Measurements from ENCODE around the gene RGS4. TPM values are rescaled to one million over a fixed set of nuclear protein-coding genes. Genes with fewer than 3 reads are reported as not detected.
"Not testable (repeated sequence)": the region's sequence is repeated elsewhere in the genome, so short reads cannot be mapped to it uniquely, and the experiment has no call there.

RGS4 gene
- polyA plus RNA-seq, 1 donor from 2014 or later, result not detected

DNA sequence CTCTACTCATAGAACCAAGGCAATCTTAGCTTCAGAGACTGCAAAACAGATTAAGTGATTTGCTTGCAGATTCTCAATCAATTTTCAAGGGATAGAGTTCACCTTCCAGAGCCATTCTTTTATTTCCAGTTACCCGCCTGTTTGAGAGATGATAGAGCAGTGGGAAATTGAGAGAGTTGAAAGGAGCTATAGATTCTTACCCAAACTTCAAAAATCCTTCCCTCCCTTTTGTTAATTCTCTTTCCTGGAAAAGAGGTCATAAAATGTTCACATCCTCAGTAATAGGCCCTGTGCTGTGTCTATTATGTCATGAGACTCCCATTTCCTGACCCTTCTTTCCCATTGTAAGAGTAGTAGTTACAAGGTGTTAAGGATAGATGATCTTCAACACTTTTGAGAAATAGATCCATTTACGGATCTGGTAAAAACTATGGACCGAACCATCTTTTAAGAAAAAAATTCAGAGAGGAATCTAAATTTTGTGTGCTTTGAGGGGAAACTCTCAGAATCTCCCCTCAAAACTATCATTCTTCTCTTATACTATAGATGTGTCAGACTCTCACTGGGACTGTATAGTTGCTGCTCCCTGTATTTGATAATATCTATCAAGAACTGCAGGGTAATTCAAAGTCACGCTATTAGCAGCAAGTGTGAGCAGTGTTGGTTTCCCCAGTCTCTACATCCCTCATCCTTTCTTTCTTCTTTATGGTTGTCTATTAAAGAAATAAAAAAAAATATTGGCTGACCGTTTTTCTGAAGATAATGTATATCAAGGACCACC is 8.0 kb downstream of the RGS4 start:
- no peak overlapping the region for H3K4me3 Mint-ChIP-seq
- no peak overlapping the region for H3K27ac Mint-ChIP-seq
- peaks cover 1% of the 10 kb centered on the region for H3K36me3 Mint-ChIP-seq
- no peaks in the 10 kb centered on the region for H3K9me3 Mint-ChIP-seq
- H3K27me3 Mint-ChIP-seq, result peaks cover 1% of the 10 kb centered on the region
- H3K4me1 Mint-ChIP-seq, result no peaks in the 10 kb centered on the region

DNA sequence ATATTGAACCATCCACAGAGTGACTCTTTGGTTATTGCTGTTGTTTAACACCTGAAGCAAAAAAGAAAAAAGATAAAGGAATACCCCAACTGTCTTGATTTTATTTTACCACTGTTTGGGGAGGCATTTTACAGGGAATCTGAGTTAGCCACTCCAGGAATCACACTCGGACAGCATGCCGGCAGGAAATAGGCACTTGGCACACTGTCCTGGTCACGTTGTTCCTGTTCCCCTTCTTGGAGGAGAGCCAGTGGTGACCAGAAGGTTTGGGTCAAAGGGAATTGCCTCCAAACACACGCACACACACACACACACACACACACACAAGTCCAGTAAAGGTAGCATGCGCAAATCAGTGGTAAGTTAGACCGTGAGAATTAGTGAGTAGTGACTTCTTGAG is 13.8 kb downstream of the RGS4 start:
- H3K4me3 Mint-ChIP-seq, result no peak overlapping the region
- H3K4me1 Mint-ChIP-seq, result no peaks in the 10 kb centered on the region
- H3K27me3 Mint-ChIP-seq, result no peaks in the 10 kb centered on the region
- peaks cover 1% of the 10 kb centered on the region for H3K36me3 Mint-ChIP-seq
- H3K27ac Mint-ChIP-seq, result no peak overlapping the region
- no peaks in the 10 kb centered on the region for H3K9me3 Mint-ChIP-seq

DNA sequence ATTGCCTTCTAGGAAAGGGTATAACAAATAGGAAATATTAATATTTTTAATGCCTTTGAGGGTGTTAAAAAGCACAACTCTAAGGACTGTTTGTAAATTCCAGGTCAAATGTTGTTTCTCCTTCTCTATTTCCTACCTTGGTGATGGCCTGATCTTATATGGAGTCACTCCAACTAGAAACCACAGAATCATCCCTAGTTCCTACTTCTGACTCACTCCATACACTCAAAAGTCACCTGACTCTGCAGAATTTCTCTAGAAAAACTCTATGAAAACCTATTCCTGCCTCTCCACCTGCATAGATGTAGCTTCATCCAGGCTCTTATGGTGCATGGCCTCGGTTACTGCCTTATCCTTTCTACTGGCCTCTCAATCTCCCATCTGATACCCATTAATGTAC is 14.5 kb downstream of the RGS4 start:
- Mint-ChIP-seq H3K36me3 (peaks cover under 1% of the 10 kb centered on the region), H3K27me3 (no peaks in the 10 kb centered on the region), H3K27ac (no peak overlapping the region), H3K4me3 (no peak overlapping the region), H3K4me1 (no peaks in the 10 kb centered on the region), H3K9me3 (no peaks in the 10 kb centered on the region)

DNA sequence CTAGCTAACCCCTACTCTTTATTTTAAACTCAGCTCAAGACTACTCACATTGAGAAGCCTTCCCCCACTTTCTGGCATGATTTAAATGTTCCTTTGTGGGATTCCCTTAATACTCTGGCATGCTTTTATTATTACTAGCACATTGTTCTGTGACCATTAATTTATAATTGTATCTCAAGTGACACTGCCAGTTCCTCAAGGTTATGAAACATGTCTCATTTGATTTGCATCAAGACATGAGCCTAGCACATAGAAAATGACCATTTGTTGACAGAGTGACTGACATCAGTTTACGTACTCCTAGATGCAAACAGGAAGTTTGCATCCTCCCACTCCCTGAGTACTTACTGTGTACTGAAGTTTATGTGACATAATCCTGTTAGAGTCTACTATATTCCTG is 15.2 kb downstream of the RGS4 start:
- Mint-ChIP-seq H3K4me1 (no peaks in the 10 kb centered on the region), H3K9me3 (no peaks in the 10 kb centered on the region), H3K27me3 (no peaks in the 10 kb centered on the region), H3K27ac (no peak overlapping the region), H3K36me3 (no peaks in the 10 kb centered on the region), H3K4me3 (no peak overlapping the region)

DNA sequence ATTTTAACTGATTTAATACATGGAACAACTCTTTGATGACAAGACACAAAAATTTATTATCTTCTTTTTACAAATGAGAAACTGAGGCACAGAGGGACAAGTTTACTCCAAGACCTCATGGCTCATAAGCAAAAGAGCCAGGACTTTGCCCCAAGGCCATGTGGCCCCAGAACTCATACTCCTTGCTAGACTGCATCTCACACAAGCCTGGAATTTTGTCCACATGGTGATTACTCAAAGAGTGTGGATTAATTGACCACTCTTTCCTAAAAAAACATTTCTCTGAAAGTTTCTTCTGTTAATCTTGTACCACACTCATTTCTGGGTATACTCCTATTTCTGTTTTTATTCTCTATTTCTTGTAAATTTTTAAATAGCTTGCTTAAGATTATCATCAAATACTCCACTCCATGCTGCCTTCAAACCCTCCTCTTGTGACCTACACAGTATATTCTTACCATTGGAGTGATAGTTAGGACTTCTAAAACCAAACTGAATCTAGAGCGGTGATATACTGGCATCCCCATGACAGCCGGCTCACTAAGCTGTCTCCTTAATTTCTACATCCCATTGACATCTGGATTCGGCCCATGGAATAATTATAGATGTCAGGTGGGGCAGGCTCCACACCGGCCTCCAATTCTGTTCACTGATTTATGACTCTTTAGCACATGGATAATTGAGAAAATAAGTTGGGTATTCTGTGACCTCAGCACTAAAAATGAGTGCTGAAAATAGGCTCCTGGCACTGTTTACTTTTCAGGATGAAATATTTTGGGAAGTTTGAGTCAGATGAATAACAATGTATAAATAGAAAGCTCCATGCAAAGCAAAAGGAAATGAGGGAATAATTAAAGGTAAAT is 16.1 kb downstream of the RGS4 start:
- Mint-ChIP-seq H3K9me3 (no peaks in the 10 kb centered on the region), H3K4me1 (no peaks in the 10 kb centered on the region), H3K27ac (no peak overlapping the region), H3K4me3 (no peak overlapping the region), H3K27me3 (no peaks in the 10 kb centered on the region), H3K36me3 (no peaks in the 10 kb centered on the region)

DNA sequence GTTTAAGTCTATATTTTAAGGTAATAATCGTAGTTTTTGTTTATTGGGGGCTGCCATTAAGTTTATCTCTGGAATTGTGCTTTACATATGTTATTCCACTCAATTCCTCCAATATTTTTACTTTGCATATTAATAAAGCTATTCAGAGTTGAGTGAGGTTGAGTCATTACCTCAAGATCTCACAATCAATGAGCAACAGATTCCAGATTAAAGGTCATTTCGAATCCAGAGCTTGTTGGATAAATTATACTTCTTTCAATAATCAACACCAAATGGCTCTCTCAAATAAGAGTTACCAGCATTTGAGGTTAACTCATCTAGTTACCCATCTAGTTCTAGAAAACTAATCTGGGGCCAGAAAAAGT is 16.7 kb downstream of the RGS4 start:
- Mint-ChIP-seq H3K27me3 (no peaks in the 10 kb centered on the region), H3K4me1 (no peaks in the 10 kb centered on the region), H3K27ac (no peak overlapping the region), H3K9me3 (no peaks in the 10 kb centered on the region), H3K36me3 (no peaks in the 10 kb centered on the region), H3K4me3 (no peak overlapping the region)

DNA sequence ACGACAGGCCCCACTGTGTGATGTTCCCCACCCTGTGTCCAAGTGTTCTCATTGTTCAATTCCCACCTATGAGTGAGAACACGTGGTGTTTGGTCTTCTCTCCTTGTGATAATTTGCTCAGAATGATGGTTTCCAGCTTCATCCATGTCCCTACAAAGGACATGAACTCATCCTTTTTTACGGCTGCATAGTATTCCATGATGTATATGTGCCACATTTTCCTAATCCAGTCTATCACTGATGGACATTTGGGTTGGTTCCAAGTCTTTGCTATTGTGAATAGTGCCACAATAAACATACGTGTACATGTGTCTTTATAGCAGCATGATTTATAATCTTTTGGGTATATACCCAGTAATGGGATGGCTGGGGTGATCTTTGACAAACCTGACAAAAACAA is 20.0 kb downstream of the RGS4 start:
- not testable (repeated sequence) for H3K27me3 Mint-ChIP-seq, H3K4me1 Mint-ChIP-seq, H3K9me3 Mint-ChIP-seq, H3K27ac Mint-ChIP-seq, H3K36me3 Mint-ChIP-seq, H3K4me3 Mint-ChIP-seq

DNA sequence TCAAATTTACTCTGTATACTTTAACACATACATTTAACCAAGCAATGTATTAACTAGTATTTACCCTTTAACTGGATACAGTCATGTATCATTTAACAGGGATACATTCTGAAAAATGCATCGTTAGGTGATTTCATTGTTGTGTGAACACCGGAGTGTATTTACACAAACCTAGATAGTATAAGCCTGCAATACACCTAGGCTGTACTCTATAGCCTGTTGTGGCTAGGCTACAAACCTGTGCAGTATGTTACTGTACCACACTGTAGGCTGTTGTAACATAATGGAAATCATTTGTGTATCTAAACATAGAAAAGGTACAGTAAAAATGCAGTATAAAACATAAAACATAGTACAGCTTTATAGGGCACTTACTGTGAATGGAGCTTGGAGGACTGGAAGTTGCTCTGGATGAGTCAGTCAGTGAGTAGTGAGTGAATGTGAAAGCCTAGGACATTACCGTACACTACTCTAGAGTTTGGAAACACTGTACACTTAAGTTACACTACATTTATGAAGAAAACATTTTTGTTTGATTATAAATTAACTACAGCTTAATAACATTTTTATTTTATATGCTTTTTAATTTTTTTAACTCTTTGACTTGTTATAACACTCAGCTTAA is 21.3 kb downstream of the RGS4 start:
- Mint-ChIP-seq H3K27ac (no peak overlapping the region), H3K9me3 (peaks cover 0 to 3% (median 0%) of the 10 kb centered on the region in 3 donors), H3K4me3 (no peak overlapping the region), H3K36me3 (no peaks in the 10 kb centered on the region), H3K4me1 (no peaks in the 10 kb centered on the region), H3K27me3 (peaks cover 2% of the 10 kb centered on the region)

DNA sequence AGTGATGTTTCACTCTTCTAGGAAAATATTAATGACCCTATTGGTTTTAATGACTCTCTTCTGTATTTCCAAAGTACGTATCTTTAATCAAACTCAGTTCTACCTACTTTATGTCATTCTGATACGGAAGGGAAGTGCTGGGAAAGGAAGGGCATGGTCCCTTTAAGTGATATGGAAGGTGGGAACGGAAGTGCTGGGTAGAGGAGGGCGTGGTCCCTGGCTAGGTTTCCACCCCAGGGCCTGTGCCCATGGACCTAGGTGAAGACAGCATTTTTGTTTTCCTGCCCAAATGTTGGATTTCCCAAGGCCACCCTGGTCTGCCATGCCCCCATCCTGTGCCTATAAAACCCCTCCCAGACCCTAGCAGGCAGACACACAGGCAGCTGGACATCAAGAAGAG is 24.0 kb downstream of the RGS4 start:
- Mint-ChIP-seq H3K9me3 (peaks cover 0 to 3% (median 0%) of the 10 kb centered on the region in 3 donors), H3K4me3 (no peak overlapping the region), H3K4me1 (no peaks in the 10 kb centered on the region), H3K27ac (no peak overlapping the region), H3K27me3 (peaks cover 2% of the 10 kb centered on the region), H3K36me3 (no peaks in the 10 kb centered on the region)

DNA sequence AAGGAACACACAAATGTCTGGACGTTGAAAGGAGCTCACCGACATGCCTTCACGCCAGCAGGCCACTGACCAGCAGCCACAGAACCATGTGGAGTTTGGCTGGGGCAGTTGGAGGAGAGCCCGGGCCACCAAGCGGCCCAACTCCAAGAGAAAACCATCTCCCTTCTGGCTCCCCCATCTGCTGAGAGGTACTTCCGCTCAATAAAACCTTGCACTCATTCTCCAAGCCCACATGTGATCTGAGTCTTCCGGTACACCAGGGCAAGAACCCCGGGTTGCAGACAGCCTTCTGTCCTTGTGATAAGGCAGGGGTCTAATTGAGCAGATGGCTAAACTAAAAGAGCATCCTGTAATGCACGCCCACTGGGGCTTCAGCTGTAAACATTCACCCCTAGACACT is 24.4 kb downstream of the RGS4 start:
- H3K27ac Mint-ChIP-seq, result no peak overlapping the region
- peaks cover 0 to 3% (median 0%) of the 10 kb centered on the region in 3 donors for H3K9me3 Mint-ChIP-seq
- no peaks in the 10 kb centered on the region for H3K36me3 Mint-ChIP-seq
- H3K4me1 Mint-ChIP-seq, result no peaks in the 10 kb centered on the region
- no peak overlapping the region for H3K4me3 Mint-ChIP-seq
- peaks cover 2% of the 10 kb centered on the region for H3K27me3 Mint-ChIP-seq

DNA sequence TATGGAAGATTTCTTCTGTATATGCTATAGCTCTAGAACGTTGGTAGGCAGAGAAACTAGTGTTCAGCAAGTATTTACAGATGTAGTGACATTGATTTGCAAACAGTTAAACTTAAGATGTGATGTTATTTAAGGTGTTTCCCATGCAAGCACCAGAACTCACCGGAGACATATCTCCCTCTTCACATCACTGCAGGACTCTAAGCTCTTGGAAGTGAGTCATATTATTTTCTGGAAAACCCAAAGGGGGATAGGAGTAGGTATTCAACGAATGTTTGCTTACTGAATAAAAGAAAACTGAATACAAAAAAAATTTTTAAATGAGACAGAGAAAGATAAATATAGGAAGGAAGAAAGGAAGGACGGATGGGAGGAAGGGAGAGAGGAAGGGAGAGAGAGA is 25.0 kb downstream of the RGS4 start:
- Mint-ChIP-seq H3K36me3 (no peaks in the 10 kb centered on the region), H3K4me3 (no peak overlapping the region), H3K27ac (no peak overlapping the region), H3K9me3 (peaks cover 0 to 3% (median 0%) of the 10 kb centered on the region in 3 donors), H3K4me1 (no peaks in the 10 kb centered on the region), H3K27me3 (peaks cover 2% of the 10 kb centered on the region)

DNA sequence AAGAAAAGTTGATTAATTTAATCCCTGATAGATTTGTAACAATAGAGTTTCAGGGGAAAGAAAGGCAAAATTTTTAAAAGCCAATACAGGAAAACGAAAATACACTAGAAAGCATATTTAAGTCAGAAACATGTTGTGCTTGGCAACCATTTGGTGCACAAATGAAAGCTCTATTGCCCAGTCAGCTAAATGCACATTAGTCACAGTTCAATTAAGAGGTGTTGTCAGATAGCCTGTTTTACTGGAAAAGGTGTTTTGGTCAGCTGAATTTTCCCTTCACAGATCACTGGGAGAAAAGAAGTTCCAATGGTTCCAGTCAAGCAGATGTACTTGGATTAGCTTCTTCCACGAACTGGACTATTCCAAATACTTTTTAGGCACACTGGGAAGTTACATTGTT is 25.4 kb downstream of the RGS4 start:
- Mint-ChIP-seq H3K4me3 (no peak overlapping the region), H3K36me3 (no peaks in the 10 kb centered on the region), H3K27ac (no peak overlapping the region), H3K9me3 (peaks cover 0 to 3% (median 0%) of the 10 kb centered on the region in 3 donors), H3K4me1 (no peaks in the 10 kb centered on the region), H3K27me3 (peaks cover 2% of the 10 kb centered on the region)

DNA sequence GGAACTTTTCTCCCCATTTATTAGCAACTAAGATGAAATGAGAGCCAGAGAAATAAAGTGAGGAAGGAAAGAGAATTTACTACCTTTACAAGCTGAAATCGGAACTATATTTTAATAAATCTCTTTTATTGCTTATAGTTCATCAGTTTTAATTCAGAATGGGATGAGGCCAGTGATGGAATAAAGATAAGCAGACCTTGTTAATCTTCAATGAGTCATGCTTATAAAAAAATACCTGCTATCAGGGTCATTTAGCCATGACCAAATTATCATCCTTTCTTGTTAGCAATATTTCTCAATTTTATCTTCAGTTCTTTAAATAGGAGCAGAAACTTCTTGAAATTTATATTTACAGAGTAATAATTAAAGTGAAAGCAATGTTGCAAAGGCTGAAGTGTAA is 26.1 kb downstream of the RGS4 start:
- Mint-ChIP-seq H3K4me1 (no peaks in the 10 kb centered on the region), H3K4me3 (no peak overlapping the region), H3K27me3 (peaks cover 2% of the 10 kb centered on the region)

DNA sequence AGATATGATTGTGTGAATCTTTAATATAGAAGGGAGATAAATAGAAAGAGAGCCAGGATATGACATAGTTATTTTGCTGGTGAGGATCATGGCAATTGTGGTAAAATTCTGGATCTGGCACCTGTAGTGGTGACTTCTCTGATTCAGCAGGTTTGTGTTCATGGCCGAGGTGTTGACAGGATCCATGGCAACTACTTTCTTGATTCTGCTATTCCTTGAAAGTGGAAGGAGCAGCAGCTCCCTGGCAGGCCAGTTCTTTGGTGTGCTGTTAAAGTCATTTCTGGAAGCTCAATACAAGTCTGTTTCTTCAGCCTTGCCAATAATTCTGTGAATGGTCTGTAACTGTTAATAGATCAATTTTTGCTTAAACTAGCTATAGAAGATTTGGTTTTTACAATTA is 33.4 kb downstream of the RGS4 start:
- Mint-ChIP-seq H3K9me3 (peaks cover 0 to 4% (median 0%) of the 10 kb centered on the region in 3 donors), H3K4me3 (no peak overlapping the region), H3K27ac (no peak overlapping the region), H3K27me3 (peaks cover 2% of the 10 kb centered on the region), H3K4me1 (no peaks in the 10 kb centered on the region), H3K36me3 (no peaks in the 10 kb centered on the region)

More for the DNA sequence above, 26.1 kb downstream of the RGS4 start:
- H3K27ac Mint-ChIP-seq, result no peak overlapping the region
- H3K36me3 Mint-ChIP-seq, result no peaks in the 10 kb centered on the region
- peaks cover 0 to 5% (median 0%) of the 10 kb centered on the region in 3 donors for H3K9me3 Mint-ChIP-seq

DNA sequence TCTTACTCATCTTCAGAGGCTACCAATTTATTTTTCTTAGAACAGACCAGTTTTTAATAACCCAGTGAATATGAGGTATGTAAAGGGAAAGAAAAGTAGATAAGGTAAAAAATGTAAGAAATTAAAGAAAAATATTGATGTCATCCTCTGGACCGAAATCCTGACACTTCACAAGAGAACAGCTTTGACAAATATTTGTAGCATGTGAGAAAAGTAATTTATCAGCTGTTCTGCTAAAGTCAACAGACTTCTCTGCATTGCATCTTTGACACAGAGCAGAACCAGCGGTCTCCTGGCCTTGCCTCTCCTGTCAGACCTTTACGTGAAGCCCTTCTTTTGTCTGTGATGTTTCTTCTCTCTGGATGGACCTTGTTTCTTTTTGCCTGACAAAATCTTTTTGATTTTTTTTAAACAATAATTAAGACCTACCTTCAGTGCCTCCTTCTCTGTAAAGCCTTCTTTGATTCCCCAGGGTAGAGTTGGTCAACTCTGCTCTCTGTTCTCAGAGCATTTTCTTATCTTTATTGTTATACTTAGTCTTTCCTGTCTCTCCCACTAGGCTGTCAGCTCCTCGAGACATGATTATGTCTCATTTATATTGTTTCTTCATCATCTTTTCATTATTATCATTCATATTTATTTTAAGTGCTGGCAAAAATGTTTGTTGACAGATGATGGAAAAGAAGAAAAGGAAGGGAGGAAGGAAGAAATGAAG is 35.4 kb downstream of the RGS4 start:
- H3K36me3 Mint-ChIP-seq, result no peaks in the 10 kb centered on the region
- no peaks in the 10 kb centered on the region for H3K4me1 Mint-ChIP-seq
- H3K9me3 Mint-ChIP-seq, result peaks cover 0 to 4% (median 0%) of the 10 kb centered on the region in 3 donors
- no peak overlapping the region for H3K27ac Mint-ChIP-seq
- no peak overlapping the region for H3K4me3 Mint-ChIP-seq
- H3K27me3 Mint-ChIP-seq, result peaks cover 2% of the 10 kb centered on the region
